GM10266 (cell line): ENCODE results near the gene ZNF552.
"Not testable (repeated sequence)": the region's sequence is repeated elsewhere in the genome, so short reads cannot be mapped to it uniquely, and the experiment has no call there.

Source experiments
- DNase-seq: peaks from one replicate; pipeline ENCODE4 v3.0.0; 2012; ENCODE audit errors: extremely low spot score
- TF ChIP-seq, protein P1 (sequence below): IDR thresholded peaks from 2 replicates; pipeline ENCODE4 v1.5.1; 2012; ENCODE audit warnings: mild to moderate bottlenecking, low read depth; ENCODE audit not compliant: control insufficient read depth, insufficient read depth; ENCODE audit errors: missing control alignments

Gene ZNF552

DNA sequence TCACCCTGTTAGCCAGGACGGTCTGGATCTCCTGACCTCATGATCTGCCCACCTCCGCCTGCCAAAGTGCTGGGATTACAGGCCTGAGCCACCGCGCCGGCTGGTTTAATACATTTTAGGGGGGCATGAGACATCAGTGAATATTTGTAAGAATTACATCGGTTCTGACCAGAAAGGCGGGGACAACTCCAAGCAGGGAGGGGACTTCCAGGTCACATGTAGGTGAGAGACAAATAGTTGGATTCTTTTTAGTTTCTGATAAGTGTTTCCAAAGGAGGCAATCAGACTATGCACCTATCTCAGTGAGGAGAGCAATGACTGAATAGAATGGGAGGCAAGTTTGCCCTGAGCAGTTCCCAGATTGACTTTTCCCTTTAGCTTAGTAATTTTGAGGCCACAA is 3.7 kb upstream of the ZNF552 start:
- TF ChIP-seq, protein P1, sequence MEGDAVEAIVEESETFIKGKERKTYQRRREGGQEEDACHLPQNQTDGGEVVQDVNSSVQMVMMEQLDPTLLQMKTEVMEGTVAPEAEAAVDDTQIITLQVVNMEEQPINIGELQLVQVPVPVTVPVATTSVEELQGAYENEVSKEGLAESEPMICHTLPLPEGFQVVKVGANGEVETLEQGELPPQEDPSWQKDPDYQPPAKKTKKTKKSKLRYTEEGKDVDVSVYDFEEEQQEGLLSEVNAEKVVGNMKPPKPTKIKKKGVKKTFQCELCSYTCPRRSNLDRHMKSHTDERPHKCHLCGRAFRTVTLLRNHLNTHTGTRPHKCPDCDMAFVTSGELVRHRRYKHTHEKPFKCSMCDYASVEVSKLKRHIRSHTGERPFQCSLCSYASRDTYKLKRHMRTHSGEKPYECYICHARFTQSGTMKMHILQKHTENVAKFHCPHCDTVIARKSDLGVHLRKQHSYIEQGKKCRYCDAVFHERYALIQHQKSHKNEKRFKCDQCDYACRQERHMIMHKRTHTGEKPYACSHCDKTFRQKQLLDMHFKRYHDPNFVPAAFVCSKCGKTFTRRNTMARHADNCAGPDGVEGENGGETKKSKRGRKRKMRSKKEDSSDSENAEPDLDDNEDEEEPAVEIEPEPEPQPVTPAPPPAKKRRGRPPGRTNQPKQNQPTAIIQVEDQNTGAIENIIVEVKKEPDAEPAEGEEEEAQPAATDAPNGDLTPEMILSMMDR = no peak
- DNase-seq = no peak

DNA sequence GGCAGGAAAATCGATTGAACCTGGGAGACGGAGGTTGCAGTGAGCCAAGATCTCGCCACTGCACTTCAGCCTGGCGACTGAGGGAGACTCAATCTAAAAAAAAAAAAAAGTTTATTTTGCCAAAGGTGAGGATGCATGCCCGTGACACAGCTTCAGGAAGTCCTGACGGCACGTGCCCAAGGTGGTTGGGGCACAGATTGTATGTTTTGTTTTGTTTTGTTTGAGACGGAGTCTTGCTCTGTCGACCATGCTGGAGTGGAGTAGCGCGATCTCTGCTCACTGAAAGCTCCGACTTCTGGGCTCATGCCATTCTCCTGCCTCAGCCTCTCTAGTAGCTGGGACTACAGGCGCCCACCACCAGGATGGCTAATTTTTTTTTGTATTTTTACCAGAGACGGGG is 3.3 kb upstream of the ZNF552 start:
- TF ChIP-seq, protein P1 = no peak
- DNase-seq = no peak

DNA sequence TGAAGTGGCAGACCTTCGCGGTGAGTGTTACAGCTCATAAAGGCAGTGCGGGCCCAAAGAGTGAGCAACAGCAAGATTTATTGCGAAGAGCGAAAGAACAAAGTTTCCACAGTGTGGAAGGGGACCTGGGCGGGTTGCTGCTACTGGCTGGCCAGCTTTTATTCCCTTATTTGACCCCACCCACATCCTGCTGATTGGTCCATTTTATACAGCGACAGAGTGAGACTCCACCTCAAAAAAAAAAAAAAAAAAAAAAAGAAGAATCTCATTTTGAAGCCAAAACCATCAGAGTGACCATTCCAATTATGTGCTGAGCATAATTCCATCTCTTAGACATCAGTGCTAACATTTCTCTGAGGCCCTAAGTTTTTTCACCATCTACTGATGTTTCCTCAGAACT is 1.9 kb upstream of the ZNF552 start:
- no peak for DNase-seq
- TF ChIP-seq, protein P1 = no peak

DNA sequence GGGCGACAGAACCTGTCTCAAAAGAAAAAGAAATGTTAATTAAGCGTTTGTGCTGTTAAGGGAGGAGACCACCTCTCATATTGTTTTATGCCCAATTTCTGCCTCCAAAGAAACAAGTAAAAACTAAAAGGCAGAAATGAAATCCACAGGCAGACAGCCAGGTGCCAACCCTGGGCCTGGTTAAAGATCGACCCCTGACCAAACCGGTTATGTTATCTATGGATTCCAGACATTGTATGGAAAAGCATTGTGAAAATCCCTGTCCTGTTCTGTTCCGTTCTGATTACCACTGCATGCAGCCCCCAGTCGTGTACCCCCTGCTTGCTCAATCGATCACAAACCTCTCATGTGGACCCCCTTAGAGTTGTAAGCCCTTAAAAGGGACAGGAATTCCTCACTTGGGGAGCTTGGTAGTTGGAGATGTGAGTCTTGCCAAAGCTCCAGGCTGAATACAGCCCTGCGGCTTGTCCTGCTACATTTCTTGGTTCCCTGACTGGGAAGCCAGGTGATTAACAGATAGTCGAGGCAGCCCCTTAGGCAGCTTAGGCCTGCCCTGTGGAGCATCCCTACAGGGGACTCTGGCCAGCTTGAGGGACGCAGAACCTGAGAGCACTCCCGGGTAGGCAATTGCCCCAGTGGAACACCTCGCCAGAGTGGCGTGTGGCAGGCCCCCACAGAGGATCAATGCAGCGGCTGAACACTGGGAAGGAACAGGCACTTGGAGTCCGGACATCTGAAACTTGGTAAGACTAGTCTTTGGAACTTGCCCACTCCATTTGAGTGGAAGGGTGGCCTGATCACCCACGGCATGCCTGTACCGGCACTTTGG is 748 bp upstream of the ZNF552 start:
- TF ChIP-seq, protein P1 = no peak
- DNase-seq = no peak

DNA sequence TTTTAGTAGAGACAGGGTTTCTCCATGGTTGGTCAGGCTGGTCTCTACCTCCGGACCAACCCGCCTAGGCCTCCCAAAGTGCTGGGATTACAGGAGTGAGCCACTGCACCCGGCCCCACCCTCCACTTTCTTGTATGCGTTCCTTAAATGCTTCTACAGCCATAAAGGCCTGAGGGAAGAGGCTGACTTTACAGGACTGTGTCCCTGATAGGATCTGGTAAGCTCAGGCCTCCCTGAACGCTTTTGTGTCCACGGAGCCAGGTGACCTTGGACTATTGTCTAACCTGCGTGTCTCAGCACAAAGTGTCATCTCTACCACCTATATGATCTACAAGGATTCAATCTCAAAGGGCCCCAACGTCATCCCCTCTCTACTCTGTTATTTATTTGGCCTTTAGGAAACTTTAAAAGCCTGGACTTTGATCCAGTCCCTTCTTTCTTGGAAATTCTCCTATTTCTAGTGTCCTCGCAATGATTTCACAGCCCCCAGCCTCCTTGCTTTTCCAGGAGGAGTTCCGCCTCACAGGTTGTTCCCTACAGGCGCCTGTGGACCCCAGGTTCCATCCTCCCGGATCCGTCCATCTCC is 701 bp downstream of the ZNF552 start:
- TF ChIP-seq, protein P1 = no peak
- no peak for DNase-seq

DNA sequence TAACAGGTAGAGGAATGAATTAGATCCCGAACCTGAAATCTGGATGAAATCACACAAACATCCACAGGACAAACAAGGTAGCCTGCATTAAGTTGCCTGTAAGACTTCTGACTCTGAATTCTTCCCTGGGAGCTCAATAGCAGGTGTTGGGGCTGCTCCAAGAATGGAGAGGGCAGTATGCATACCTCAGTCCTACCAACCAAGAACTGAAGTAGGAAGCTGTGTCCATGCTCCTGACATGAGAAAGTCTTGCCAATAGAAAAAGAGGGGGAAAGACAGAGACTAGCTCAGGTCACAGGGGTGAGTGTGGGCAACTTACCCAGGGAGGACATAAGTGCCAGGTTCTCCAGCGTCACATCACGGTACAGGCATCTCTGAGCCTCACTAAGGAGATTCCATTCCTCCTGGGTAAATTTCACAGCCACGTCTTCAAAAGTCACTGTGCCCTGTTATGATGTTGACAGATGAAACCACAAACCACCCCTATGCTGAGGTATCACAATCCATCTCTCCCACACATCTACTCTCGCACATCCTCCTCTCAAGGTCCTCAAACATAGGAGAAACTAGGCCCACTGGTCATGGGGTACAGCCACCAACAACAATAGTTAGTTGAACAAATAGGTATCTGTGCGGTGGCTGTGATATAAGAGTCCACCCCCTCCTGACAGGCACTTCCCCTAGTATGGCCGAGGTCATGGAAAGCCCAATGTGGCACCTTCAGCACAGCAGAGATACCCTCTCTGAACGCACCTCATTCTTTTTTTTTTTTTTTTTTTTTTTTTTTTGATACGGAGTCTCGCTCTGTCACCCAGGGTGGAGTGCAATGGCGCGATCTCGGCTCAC is 1.5 kb downstream of the ZNF552 start:
- not testable (repeated sequence) for DNase-seq

DNA sequence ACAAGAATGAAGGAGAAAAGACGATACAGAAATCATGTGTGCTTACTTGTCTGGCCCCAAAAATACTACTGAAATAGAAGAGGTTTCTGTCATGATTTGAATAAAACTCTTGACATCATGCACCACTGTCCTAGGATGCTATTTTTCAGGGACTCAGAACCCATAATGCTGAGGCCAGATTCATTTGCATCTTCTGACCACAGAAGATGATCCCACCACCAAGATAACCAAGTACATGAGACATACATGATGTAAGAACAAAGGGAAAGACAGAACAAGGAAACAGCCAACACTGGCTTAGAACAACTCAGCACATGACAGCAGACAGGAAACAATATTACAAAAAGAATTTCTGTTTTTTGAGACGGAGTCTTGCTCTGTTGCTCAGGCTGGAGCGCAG is 2.5 kb downstream of the ZNF552 start:
- TF ChIP-seq, protein P1 = no peak
- no peak for DNase-seq

DNA sequence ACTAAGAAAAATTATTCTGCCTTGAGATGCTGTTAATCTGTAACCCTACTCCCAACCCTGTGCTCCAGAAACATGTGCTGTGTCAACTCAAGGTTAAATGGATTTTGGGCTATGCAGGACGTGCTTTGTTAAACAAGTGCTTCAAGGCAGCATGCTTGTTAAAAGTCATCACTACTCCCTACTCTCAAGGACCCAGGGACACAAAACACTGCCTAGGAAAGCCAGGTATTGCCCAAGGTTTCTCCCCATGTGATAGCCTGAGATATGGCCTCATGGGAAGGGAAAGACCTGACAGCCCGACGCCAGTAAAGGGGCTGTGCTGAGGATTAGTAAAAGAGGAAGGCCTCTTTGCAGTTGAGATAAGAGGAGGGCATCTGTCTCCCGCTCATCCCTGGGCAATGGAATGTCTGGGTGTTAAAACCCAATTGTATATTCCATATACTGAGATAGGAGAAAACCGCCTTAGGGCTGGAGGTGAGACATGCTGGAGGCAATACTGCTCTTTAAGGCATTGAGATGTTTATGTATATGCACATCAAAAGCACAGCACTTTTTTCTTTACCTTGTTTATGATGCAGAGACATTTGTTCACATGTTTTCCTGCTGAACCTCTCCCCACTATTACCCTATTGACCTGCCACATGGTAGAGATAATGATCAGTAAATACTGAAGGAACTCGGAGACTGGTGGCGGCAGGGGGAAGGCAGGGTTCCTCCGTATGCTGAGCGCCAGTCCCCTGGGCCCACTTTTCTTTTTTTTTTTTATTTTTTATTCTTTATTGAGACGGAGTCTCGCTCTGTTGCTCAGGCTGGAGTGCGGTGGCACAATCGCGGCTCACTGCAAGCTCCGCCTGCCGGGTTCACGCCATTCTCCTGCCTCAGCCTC is 4.1 kb downstream of the ZNF552 start:
- DNase-seq = not testable (repeated sequence)
